PC-9 (cell line): ENCODE measurements around the gene NFRKB. TPM values are rescaled to one million over a fixed set of nuclear protein-coding genes. Genes with fewer than 3 reads are reported as not detected.
"Not testable (repeated sequence)": the region's sequence is repeated elsewhere in the genome, so short reads cannot be mapped to it uniquely, and the experiment has no call there.

ENCODE experiments used
- BruUV-seq: library from RNA; stranded (reverse); fragments of 400-500 nt; replicated peaks from 2 replicates; lab custom pipeline; 2021; lab: Mats Ljungman, UMichigan
- CTCF ChIA-PET: fragments of 300-600 bp; sonication (Branson Sonifier 250); formaldehyde crosslinking; loops from one replicate; lab custom pipeline; 2022; ENCODE audit warnings: antibody characterized with exemption; lab: Charles Lee
- POLR2A ChIA-PET: fragments of 300-600 bp; sonication (Branson Sonifier 250); formaldehyde crosslinking; loops from one replicate; lab custom pipeline; 2022; ENCODE audit warnings: antibody characterized with exemption; ENCODE audit not compliant: unreplicated experiment; lab: Charles Lee
- DNase-seq, 2 experiments: peaks; one replicate each; pipeline versions ENCODE4 v3.0.0 to v3.0.0-alpha.2; 2015 to 2022; ENCODE audit warnings: mixed read lengths in 1 of 2
- H2AFZ ChIP-seq: fragments of 200-600 bp; sonication (generic); 2 replicates; pipeline ENCODE4 v1.8.1; 2017; ENCODE audit warnings: antibody characterized with exemption
- H3F3A ChIP-seq: fragments of 200-600 bp; sonication (generic); 2 replicates; pipeline ENCODE4 v1.8.1; 2017; ENCODE audit warnings: antibody characterized with exemption, mild to moderate bottlenecking, low read depth; ENCODE audit not compliant: insufficient read depth
- H3K27ac ChIP-seq: fragments of 200-600 bp; sonication (generic); 2 replicates; pipeline ENCODE4 v1.6.1; 2016; ENCODE audit warnings: mixed run types
- H3K27me3 ChIP-seq: fragments of 200-600 bp; sonication (generic); 2 replicates; pipeline ENCODE4 v1.6.1; 2016; ENCODE audit warnings: low read depth, mixed run types; ENCODE audit not compliant: insufficient read depth
- H3K36me3 ChIP-seq: fragments of 200-600 bp; sonication (generic); 2 replicates; pipeline ENCODE4 v1.6.1; 2016; ENCODE audit warnings: low read depth, mixed run types
- H3K4me1 ChIP-seq: fragments of 200-600 bp; sonication (generic); replicated peaks from 2 replicates; pipeline ENCODE4 v1.6.1; 2016; ENCODE audit warnings: mixed run types; ENCODE audit not compliant: insufficient read depth
- H3K4me2 ChIP-seq: fragments of 200-600 bp; sonication (generic); 2 replicates; pipeline ENCODE4 v1.6.1; 2017; ENCODE audit warnings: mixed run types
- H3K4me3 ChIP-seq: fragments of 200-600 bp; sonication (generic); 2 replicates; pipeline ENCODE4 v1.6.1; 2016; ENCODE audit warnings: mixed run types
- H3K79me2 ChIP-seq: fragments of 200-600 bp; sonication (generic); 2 replicates; pipeline ENCODE4 v1.6.1; 2017; ENCODE audit warnings: low read depth, mixed run types
- H3K9me2 ChIP-seq: fragments of 200-600 bp; sonication (generic); 2 replicates; pipeline ENCODE4 v1.8.1; 2017; ENCODE audit warnings: mild to moderate bottlenecking; ENCODE audit not compliant: insufficient read depth
- H3K9me3 ChIP-seq: fragments of 200-600 bp; sonication (generic); 2 replicates; pipeline ENCODE4 v1.8.1; 2016; ENCODE audit warnings: low read depth; ENCODE audit not compliant: insufficient read depth
- H4K20me1 ChIP-seq: fragments of 200-600 bp; sonication (generic); 2 replicates; pipeline ENCODE4 v1.8.1; 2017; ENCODE audit not compliant: insufficient read depth
- EZH2 ChIP-seq: fragments of 200-600 bp; sonication (generic); IDR thresholded peaks from 2 replicates; pipeline ENCODE4 v1.8.0; 2017; ENCODE audit warnings: antibody characterized with exemption, low read depth
- intact Hi-C: fragments of 100-400 bp; cut with micrococcal nuclease; formaldehyde crosslinking; loops from one replicate; pipeline ENCODE4 v1.10.0; 2022; ENCODE audit not compliant: unreplicated experiment
- total RNA-seq: library from RNA; stranded (reverse); gene quantifications from 2 replicates; pipeline ENCODE4 v1.2.3, GENCODE V29; 2021
- TF ChIP-seq, protein P1 (sequence below): fragments of 200-600 bp; sonication (generic); conservative IDR thresholded peaks from 2 replicates; pipeline ENCODE4 v1.6.1; 2017; ENCODE audit warnings: mixed run types, antibody characterized with exemption, mild to moderate bottlenecking, moderate library complexity

NFRKB gene
- total RNA-seq, 1 experiment from 2014 or later: 37.8 TPM

GRCh38 chr11:129880311-129880710 lies 15.1 kb downstream of the NFRKB start:
- no peaks in the 10 kb centered on the region for H4K20me1 ChIP-seq
- H3K9me2 ChIP-seq: no peaks in the 10 kb centered on the region
- no peak overlapping the region for H3K4me2 ChIP-seq
- no peaks in the 10 kb centered on the region; the same call in 1 of the 2 replicates for H3K79me2 ChIP-seq
- no peaks in the 10 kb centered on the region for H3K27me3 ChIP-seq
- no peaks in the 10 kb centered on the region for H3K4me1 ChIP-seq
- H2AFZ ChIP-seq: no peak overlapping the region
- peaks cover 60% of the 10 kb centered on the region for H3K36me3 ChIP-seq
- H3K9me3 ChIP-seq: no peaks in the 10 kb centered on the region
- BruUV-seq: no TSS peak
- no peak overlapping the region for H3K4me3 ChIP-seq
- TF ChIP-seq, protein P1, sequence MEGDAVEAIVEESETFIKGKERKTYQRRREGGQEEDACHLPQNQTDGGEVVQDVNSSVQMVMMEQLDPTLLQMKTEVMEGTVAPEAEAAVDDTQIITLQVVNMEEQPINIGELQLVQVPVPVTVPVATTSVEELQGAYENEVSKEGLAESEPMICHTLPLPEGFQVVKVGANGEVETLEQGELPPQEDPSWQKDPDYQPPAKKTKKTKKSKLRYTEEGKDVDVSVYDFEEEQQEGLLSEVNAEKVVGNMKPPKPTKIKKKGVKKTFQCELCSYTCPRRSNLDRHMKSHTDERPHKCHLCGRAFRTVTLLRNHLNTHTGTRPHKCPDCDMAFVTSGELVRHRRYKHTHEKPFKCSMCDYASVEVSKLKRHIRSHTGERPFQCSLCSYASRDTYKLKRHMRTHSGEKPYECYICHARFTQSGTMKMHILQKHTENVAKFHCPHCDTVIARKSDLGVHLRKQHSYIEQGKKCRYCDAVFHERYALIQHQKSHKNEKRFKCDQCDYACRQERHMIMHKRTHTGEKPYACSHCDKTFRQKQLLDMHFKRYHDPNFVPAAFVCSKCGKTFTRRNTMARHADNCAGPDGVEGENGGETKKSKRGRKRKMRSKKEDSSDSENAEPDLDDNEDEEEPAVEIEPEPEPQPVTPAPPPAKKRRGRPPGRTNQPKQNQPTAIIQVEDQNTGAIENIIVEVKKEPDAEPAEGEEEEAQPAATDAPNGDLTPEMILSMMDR: no peak
- TF ChIP-seq EZH2: no peak
- H3F3A ChIP-seq: no peaks in the 10 kb centered on the region; the same call in 1 of the 2 replicates
- CTCF ChIA-PET: no interaction called here
- no peak overlapping the region for H3K27ac ChIP-seq
- DNase-seq: no peak
- intact Hi-C loops: no loop called here
- POLR2A ChIA-PET: no interaction called here

DNA sequence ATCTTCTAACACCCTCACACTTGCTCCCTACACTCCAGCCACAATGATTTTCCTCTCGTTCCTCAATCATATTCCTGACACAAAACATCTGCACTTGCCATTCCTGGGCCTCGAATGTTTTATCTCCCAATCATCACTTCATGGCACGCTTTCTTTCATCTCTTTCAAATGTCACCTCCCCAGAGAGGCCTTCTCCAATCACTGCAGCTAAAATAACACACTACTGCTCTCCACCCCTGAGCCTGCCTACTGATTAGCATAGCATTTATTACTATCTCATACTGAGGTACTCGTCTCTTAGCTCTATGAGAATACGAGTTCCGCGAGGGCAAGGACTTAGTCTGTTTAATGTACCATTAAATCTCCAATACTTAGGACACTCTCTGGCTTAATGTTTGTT lies 23.5 kb downstream of the NFRKB start:
- BruUV-seq: no TSS peak
- H3K36me3 ChIP-seq: peaks cover 63% of the 10 kb centered on the region
- intact Hi-C loops: no loop called here

DNA sequence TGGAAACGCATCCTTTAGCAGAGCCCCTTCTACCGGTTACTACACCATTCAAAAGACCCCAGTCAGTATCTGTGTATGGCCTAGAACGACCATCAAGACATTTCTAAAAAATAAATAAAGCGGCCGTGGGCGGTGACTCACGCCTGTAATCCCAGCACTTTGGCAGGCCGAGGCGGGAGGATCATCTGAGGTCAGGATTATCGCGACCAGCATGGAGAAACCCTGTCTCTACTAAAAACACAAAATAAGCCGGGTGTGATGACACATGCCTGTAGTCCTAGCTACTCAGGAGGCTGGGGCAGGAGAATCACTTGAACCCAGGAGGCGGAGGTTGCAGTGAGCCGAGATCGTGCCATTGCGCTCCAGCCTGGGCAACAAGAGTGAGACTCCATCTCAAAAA lies 26.8 kb downstream of the NFRKB start:
- H3K4me3 ChIP-seq, DNase-seq, H3K9me2 ChIP-seq, intact Hi-C loops, H2AFZ ChIP-seq, POLR2A ChIA-PET, H3K9me3 ChIP-seq, H3K27me3 ChIP-seq, H3K27ac ChIP-seq, H4K20me1 ChIP-seq, H3K4me2 ChIP-seq, BruUV-seq, H3K79me2 ChIP-seq, CTCF ChIA-PET: not testable (repeated sequence)
- Histone ChIP-seq H3K36me3 (peaks cover 64% of the 10 kb centered on the region), H3F3A (peaks cover 49% of the 10 kb centered on the region), H3K4me1 (peaks cover 49% of the 10 kb centered on the region)

More for the DNA sequence above, 23.5 kb downstream of the NFRKB start:
- Histone ChIP-seq H4K20me1 (no peaks in the 10 kb centered on the region), H3K4me1 (peaks cover 16% of the 10 kb centered on the region), H2AFZ (no peak overlapping the region), H3K79me2 (no peaks in the 10 kb centered on the region), H3K9me2 (no peaks in the 10 kb centered on the region), H3K27me3 (no peaks in the 10 kb centered on the region), H3K27ac (no peak overlapping the region), H3K4me3 (no peak overlapping the region), H3K4me2 (no peak overlapping the region), H3F3A (peaks cover 20% of the 10 kb centered on the region), H3K9me3 (no peaks in the 10 kb centered on the region)
- ChIA-PET CTCF (no interaction called here), POLR2A (interaction anchor here (0.6 kb wide), 1 partner anchor 14 kb away, joined by 3 read pairs; no protein-coding TSS in a partner anchor)
- TF ChIP-seq, protein P1: no peak
- TF ChIP-seq EZH2: no peak
- no peak for DNase-seq

GRCh38 chr11:129866311-129866710 lies 29.1 kb downstream of the NFRKB start:
- DNase-seq: peak; percentile 18 to 93
- H3K79me2 ChIP-seq: 0 out of 2 replicates have a peak, but pooled peaks cover 10% of the 10 kb centered on the region
- H3K9me3 ChIP-seq: no peaks in the 10 kb centered on the region
- H3F3A ChIP-seq: peaks cover 70% of the 10 kb centered on the region
- H3K4me2 ChIP-seq: peak overlapping the region; percentile 37
- peaks cover 71% of the 10 kb centered on the region for H3K4me1 ChIP-seq
- no peaks in the 10 kb centered on the region for H3K27me3 ChIP-seq
- no peak overlapping the region for H3K4me3 ChIP-seq
- H3K36me3 ChIP-seq: peaks cover 58% of the 10 kb centered on the region
- CTCF ChIA-PET: interaction anchor here (0.6 kb wide), 2 partner anchors 80 to 99 kb away, joined by 3 read pairs; no protein-coding TSS in a partner anchor
- POLR2A ChIA-PET: interaction anchor here (0.6 kb wide), 2 partner anchors 258 to 313 kb away, joined by 3 to 4 read pairs; no protein-coding TSS in a partner anchor
- H4K20me1 ChIP-seq: no peaks in the 10 kb centered on the region
- no TSS peak for BruUV-seq
- no peak overlapping the region for H2AFZ ChIP-seq
- no peaks in the 10 kb centered on the region for H3K9me2 ChIP-seq
- intact Hi-C loops: no loop called here
- TF ChIP-seq EZH2: no peak
- TF ChIP-seq, protein P1: no peak
- H3K27ac ChIP-seq: peak overlapping the region; percentile 84
